ENCODE data around the gene KRT33B.

The KRT33B gene

GRCh38 chr17:41413982-41414381, 44.4 kb upstream of the KRT33B start:
- no peak for TF ChIP-seq CTCF (conservative IDR thresholded peaks at IDR 0.05)
- H3K27ac ChIP-seq = no peak overlapping the region

- H3K27ac ChIP-seq = no peak overlapping the region
- no peak for TF ChIP-seq CTCF (conservative IDR thresholded peaks at IDR 0.05)
Observed at GRCh38 chr17:41413353-41413957, 43.8 kb upstream of the KRT33B start.

- TF ChIP-seq CTCF (conservative IDR thresholded peaks at IDR 0.05) = no peak
- no peak overlapping the region for H3K27ac ChIP-seq
Observed at GRCh38 chr17:41411072-41411840, 41.6 kb upstream of the KRT33B start.

- no peak for TF ChIP-seq CTCF (conservative IDR thresholded peaks at IDR 0.05)
- no peak overlapping the region for H3K27ac ChIP-seq
Observed at GRCh38 chr17:41407226-41407625, 37.6 kb upstream of the KRT33B start.

- TF ChIP-seq CTCF (conservative IDR thresholded peaks at IDR 0.05) = no peak; the same call in 1 of the 2 replicates
Observed at GRCh38 chr17:41406205-41406604, 36.6 kb upstream of the KRT33B start.

GRCh38 chr17:41404024-41404671, 34.5 kb upstream of the KRT33B start:
- no peak overlapping the region for H3K27ac ChIP-seq
- no peak for TF ChIP-seq CTCF (conservative IDR thresholded peaks at IDR 0.05)

More at GRCh38 chr17:41406205-41406604, 36.6 kb upstream of the KRT33B start:
- H3K27ac ChIP-seq = no peak overlapping the region

- H3K27ac ChIP-seq = no peak overlapping the region
- no peak for TF ChIP-seq CTCF (conservative IDR thresholded peaks at IDR 0.05)
Observed at GRCh38 chr17:41403404-41404023, 33.9 kb upstream of the KRT33B start.

Measured in VCaP (cell line).